GM18520 (cell line): Measurements from ENCODE around the gene TAS2R50.

Experiments used
- ATAC-seq: cut with Tn5 transposase; IDR thresholded peaks from one replicate; pipeline ENCODE4 v1.9.1; 2021; ENCODE audit not compliant: unreplicated experiment

Gene TAS2R50

DNA sequence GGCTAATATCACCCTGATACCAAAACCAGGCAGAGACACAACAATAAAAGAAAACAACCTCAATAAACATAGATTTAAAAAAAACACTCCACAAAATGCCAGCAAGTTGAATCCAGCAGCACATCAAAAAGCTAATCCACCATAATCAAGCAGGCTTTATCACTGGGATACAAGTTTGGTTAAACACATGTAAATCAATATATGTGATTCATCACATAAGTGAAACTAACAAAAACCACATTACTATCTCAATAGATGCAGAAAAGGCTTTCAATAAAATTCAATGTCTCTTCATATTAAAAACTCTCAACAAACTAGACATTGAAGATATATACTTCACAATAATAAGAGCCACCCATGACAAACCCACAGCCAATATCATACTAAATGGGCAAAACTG, 30.6 kb downstream of the TAS2R50 start:
- no peak for ATAC-seq

DNA sequence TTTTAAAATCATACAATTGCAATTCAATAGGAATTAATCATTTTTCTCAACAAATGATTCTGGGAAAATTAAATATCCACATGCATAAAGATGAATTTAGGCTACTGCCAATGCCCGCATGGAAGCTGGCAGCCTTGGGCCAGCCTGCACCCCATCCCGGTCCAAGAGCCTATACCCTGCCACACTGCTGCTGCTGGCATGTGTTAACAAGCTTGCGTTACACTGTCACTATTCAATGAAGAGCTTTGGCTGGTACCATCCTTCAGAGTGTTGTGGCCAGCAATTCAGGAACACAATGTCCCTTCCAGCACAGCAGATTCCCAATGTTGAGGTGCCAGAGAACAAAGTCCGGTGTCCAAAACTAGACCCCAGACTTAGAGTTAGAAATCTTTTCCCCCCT, 34.1 kb downstream of the TAS2R50 start:
- ATAC-seq, result no peak

DNA sequence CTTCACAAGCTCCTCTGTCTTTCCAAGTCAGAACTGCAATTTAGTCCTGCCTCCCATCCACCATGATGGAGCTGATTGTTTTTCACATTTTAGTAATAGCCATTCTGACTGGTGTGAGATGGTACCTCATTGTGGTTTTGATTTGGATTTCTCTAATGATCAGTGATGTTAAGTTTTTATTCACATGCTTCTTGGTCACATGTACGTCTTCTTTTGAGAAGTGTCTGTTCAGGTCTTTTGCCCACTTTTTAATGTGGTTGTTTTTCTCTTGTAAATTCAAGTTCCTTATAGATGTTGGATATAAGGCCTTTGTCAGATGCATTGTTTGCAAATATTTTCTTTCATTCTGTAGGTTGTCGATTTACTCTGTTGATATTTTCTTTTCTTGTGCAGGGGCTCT, 43.5 kb downstream of the TAS2R50 start:
- no peak for ATAC-seq

DNA sequence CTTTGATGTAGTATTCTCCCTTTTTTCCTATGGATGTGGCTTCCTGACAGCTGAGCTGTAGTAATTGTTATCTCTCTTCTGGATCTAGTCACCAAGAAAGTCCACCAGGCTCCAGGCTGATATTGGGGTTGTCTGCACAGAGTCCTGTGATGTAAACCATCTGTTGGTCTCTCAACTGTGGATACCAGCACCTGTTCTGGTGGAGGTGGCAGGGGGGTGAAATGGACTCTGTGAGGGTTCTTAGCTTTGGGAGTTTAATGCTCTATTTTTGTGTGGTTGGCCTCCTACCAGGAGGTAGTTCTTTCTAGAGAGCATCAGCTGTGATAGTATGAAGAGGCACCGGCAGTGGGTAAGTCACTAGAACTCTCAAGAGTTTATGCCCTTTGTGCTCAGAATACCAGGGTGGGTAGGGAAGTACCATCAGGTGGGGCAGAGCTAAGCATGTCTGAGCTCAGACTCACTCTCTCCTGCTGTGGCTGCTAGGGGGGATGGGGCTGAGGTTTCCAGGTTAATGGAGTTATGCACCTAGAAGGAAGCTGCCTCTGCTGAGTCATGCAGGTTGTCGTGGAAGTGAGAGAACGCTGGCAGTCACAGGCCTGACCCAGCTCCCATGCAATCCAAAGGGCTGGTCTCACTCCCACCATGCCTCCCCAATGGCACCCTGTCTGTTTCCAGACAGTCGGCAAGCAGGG, 44.6 kb downstream of the TAS2R50 start:
- ATAC-seq, result no peak

DNA sequence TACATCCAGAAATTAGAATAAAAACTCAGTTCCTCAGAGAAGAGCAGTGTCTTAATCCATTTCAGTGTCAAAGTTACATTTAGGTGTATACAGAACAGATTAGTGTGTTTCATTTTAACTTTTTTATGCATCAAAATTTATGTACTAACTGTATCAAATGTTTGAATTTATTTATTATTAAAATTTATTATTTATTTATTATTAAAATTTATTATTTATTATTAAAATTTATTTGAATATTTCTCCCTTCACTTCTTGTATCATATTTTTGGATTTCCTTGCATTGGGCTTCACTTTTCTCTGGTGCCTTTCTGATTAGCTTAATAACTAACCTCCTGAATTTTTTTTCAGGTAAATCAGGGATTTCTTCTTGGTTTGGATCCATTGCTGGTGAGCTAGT, 45.3 kb downstream of the TAS2R50 start:
- ATAC-seq, result no peak

DNA sequence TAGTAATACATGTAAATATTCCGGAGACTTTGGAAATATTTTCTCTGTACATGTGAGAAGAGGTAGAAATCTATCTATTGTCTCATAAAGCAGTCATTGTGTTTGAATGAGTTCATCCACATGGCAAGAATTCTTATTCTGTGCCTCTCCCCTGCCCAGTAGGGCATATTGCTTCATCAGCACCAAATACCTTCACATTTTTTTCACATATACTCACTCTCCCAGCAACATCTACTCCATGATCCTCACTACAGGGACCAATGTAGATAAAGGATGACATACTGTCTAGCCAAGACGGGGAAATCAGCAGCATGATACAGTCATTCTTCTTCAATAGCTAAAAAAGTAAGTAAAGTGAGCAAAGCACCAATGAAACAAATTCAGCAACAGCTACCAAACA, 46.3 kb downstream of the TAS2R50 start:
- ATAC-seq, result no peak

DNA sequence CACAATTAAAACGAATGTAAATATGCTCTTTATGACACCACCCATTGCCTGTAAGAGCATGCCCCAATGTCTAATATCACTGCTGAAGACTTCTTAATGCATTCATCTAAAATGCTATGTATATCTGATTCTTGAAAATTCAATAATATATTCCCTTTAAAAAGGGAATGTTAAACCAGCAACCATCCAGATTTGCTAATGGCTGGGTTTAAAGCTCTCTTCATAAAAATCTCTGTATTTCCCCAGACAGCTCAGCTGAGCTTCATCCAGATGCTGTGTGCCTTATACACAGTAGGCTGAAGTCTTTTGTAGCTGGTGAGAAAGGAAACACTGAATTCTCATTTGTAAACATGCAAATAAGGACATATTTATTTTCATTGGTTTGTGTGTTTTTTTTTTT, 47.5 kb downstream of the TAS2R50 start, which contains the start of gene TAS2R14:
TAS2R14 (minus strand) TSS at position 101 of the 400 bp plus-strand sequence; CDS start at position 45, 56 bp downstream.
- no peak for ATAC-seq

DNA sequence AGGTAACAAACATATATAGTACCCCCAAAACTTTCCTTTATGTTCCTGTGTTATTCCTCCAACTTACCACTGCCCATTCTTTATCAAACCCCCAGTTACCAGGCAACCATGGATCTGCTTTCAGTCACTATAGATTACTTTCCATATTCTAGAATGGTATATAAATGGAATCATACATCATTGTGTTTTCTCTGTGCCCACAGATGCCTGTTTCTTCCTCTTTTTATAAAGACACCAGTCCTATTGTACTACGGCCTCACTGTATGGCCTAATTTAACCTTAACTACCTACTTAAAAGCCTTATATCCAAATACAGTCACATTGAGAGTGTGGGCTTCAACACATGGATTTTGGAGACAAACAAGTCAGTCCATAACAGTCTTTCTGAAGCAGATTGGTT, 50.2 kb downstream of the TAS2R50 start:
- ATAC-seq, result no peak
